Measurements from ENCODE around the gene LPCAT1. TPM values are rescaled to one million over a fixed set of nuclear protein-coding genes. Genes with fewer than 3 reads are reported as not detected.
A peak's percentile ranks its signal among the peaks of the same experiment; 100 is the strongest.

LPCAT1 gene
- total and polyA plus RNA-seq, 2 experiments from 2014 or later: 22.2 to 48.4 TPM

- peaks cover 8% of the 10 kb centered on the region for H3K4me1 ChIP-seq (ENCODE audit: insufficient read depth)
- no peak overlapping the region for H3K27ac ChIP-seq
- no peaks in the 10 kb centered on the region for H4K20me1 ChIP-seq (ENCODE audit: insufficient read depth)
- TF ChIP-seq EZH2 (IDR thresholded peaks at IDR 0.05; ENCODE audit: insufficient read depth, poor library complexity, severe bottlenecking): no peak
- DNase-seq: no peak
- H3K4me2 ChIP-seq (ENCODE audit: unreplicated experiment): no peak overlapping the region
- no peak overlapping the region for H3K4me3 ChIP-seq
- no peaks in the 10 kb centered on the region for H3K9me3 ChIP-seq (ENCODE audit: low read depth)
- no peak overlapping the region for H2AFZ ChIP-seq
- no peaks in the 10 kb centered on the region for H3K9me2 ChIP-seq (ENCODE audit: insufficient read depth)
- H3F3A ChIP-seq (ENCODE audit: insufficient read depth): peaks cover 16% of the 10 kb centered on the region
- in situ Hi-C loops (cut with MboI): no loop called here
- H3K9ac ChIP-seq: no peak overlapping the region
- H3K79me2 ChIP-seq (ENCODE audit: insufficient read depth): no peaks in the 10 kb centered on the region
- H3K27me3 ChIP-seq (replicated peaks; ENCODE audit: insufficient read depth): no peaks in the 10 kb centered on the region
- H3K36me3 ChIP-seq (ENCODE audit: low read depth): no peaks in the 10 kb centered on the region
- 92 to 97% methylated on average over 6 of the region's 6 CpGs for WGBS, 2 experiments (ENCODE audit: low coverage in 1 of 2, low lambda C conversion rate in 2 of 2, missing lambda C conversion rate in 2 of 2)
Measured at GRCh38 chr5:1547655-1548054, 23.9 kb upstream of the LPCAT1 start.

- no peak for DNase-seq
Measured at GRCh38 chr5:1547236-1547635, 23.5 kb upstream of the LPCAT1 start.

DNA sequence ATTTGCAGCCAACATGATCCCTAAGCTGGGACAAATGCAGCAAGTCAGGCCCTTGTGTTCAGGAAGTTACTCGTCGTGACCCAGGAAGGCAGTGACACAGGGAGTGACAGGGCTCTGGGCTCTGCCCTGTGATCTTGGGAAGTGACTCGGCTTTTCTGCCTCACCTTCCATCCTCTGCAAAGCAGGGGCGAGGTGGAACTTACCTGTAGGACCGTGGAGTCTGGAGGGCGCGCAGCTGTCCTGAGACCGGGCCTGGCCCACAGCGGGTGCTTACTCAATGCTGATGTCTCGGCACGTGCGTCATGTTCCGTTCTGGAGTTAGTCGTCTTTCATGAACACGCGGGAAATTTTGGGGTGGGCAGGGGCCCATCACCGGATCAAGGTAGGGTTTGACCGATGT is 22.8 kb upstream of the LPCAT1 start:
- in situ Hi-C loops (cut with MboI): no loop called here
- Histone ChIP-seq H3F3A (ENCODE audit: insufficient read depth) (peaks cover 24% of the 10 kb centered on the region), H2AFZ (no peak overlapping the region), H3K4me2 (ENCODE audit: unreplicated experiment) (no peak overlapping the region), H3K9me3 (ENCODE audit: low read depth) (no peaks in the 10 kb centered on the region), H3K9ac (no peak overlapping the region), H3K4me1 (ENCODE audit: insufficient read depth) (peaks cover 15% of the 10 kb centered on the region), H3K9me2 (ENCODE audit: insufficient read depth) (no peaks in the 10 kb centered on the region), H3K4me3 (no peak overlapping the region), H3K79me2 (ENCODE audit: insufficient read depth) (no peaks in the 10 kb centered on the region), H4K20me1 (ENCODE audit: insufficient read depth) (no peaks in the 10 kb centered on the region), H3K27me3 (replicated peaks; ENCODE audit: insufficient read depth) (no peaks in the 10 kb centered on the region), H3K27ac (no peak overlapping the region), H3K36me3 (ENCODE audit: low read depth) (no peaks in the 10 kb centered on the region)
- WGBS, 2 experiments (ENCODE audit: low coverage in 1 of 2, low lambda C conversion rate in 2 of 2, missing lambda C conversion rate in 2 of 2): 94 to 95% methylated on average over 18 of the region's 18 CpGs
- no peak for DNase-seq
- TF ChIP-seq EZH2phosphoT487 (IDR thresholded peaks at IDR 0.05; ENCODE audit: insufficient read depth, low read depth) (no peak), EZH2 (IDR thresholded peaks at IDR 0.05; ENCODE audit: insufficient read depth, poor library complexity, severe bottlenecking) (no peak)

More at GRCh38 chr5:1547236-1547635, 23.5 kb upstream of the LPCAT1 start:
- no peaks in the 10 kb centered on the region for H3K9me3 ChIP-seq (ENCODE audit: low read depth)
- H4K20me1 ChIP-seq (ENCODE audit: insufficient read depth): no peaks in the 10 kb centered on the region
- 94 to 96% methylated on average over 11 of the region's 11 CpGs for WGBS, 2 experiments (ENCODE audit: low coverage in 1 of 2, low lambda C conversion rate in 2 of 2, missing lambda C conversion rate in 2 of 2)
- H3K27ac ChIP-seq: no peak overlapping the region
- H3K4me1 ChIP-seq (ENCODE audit: insufficient read depth): peaks cover 10% of the 10 kb centered on the region
- no peaks in the 10 kb centered on the region for H3K27me3 ChIP-seq (replicated peaks; ENCODE audit: insufficient read depth)
- peaks cover 17% of the 10 kb centered on the region for H3F3A ChIP-seq (ENCODE audit: insufficient read depth)
- no peak overlapping the region for H2AFZ ChIP-seq
- no peaks in the 10 kb centered on the region for H3K36me3 ChIP-seq (ENCODE audit: low read depth)
- H3K9me2 ChIP-seq (ENCODE audit: insufficient read depth): no peaks in the 10 kb centered on the region
- in situ Hi-C loops (cut with MboI): no loop called here
- H3K4me3 ChIP-seq: no peak overlapping the region
- no peaks in the 10 kb centered on the region for H3K79me2 ChIP-seq (ENCODE audit: insufficient read depth)
- no peak overlapping the region for H3K4me2 ChIP-seq (ENCODE audit: unreplicated experiment)
- H3K9ac ChIP-seq: no peak overlapping the region
- TF ChIP-seq EZH2 (IDR thresholded peaks at IDR 0.05; ENCODE audit: insufficient read depth, poor library complexity, severe bottlenecking): no peak
- TF ChIP-seq EZH2phosphoT487 (IDR thresholded peaks at IDR 0.05; ENCODE audit: insufficient read depth, low read depth): no peak

- H3K9me3 ChIP-seq (ENCODE audit: low read depth): no peaks in the 10 kb centered on the region
- no peak overlapping the region for H2AFZ ChIP-seq
- DNase-seq: peak; percentile 42
- H4K20me1 ChIP-seq (ENCODE audit: insufficient read depth): no peaks in the 10 kb centered on the region
- H3K4me2 ChIP-seq (ENCODE audit: unreplicated experiment): no peak overlapping the region
- no peaks in the 10 kb centered on the region for H3K27me3 ChIP-seq (replicated peaks; ENCODE audit: insufficient read depth)
- H3F3A ChIP-seq (ENCODE audit: insufficient read depth): peaks cover 29% of the 10 kb centered on the region
- no peak overlapping the region for H3K4me3 ChIP-seq
- H3K36me3 ChIP-seq (ENCODE audit: low read depth): no peaks in the 10 kb centered on the region
- H3K4me1 ChIP-seq (ENCODE audit: insufficient read depth): peaks cover 15% of the 10 kb centered on the region
- WGBS, 2 experiments (ENCODE audit: low coverage in 1 of 2, low lambda C conversion rate in 2 of 2, missing lambda C conversion rate in 2 of 2): 50% methylated on average over 6 of the region's 6 CpGs
- in situ Hi-C loops (cut with MboI): no loop called here
- H3K79me2 ChIP-seq (ENCODE audit: insufficient read depth): no peaks in the 10 kb centered on the region
- TF ChIP-seq EZH2phosphoT487 (IDR thresholded peaks at IDR 0.05; ENCODE audit: insufficient read depth, low read depth) (no peak), EZH2 (IDR thresholded peaks at IDR 0.05; ENCODE audit: insufficient read depth, poor library complexity, severe bottlenecking) (no peak)
- no peaks in the 10 kb centered on the region for H3K9me2 ChIP-seq (ENCODE audit: insufficient read depth)
- no peak overlapping the region for H3K27ac ChIP-seq
- H3K9ac ChIP-seq: no peak overlapping the region
Measured at GRCh38 chr5:1545805-1546355, 22.1 kb upstream of the LPCAT1 start.
